AG04450 (cell line): Measurements from ENCODE around the gene ABI3BP. TPM values are rescaled to one million over a fixed set of nuclear protein-coding genes. Genes with fewer than 3 reads are reported as not detected.

Source experiments
- CTCF ChIA-PET: fragments of 300-600, 350-600 bp; formaldehyde crosslinking; extraction: SDS; loops from one replicate; lab custom pipeline; 2022; ENCODE audit warnings: antibody characterized with exemption, inconsistent platforms; lab: Charles Lee
- POLR2A ChIA-PET: fragments of 350-600 bp; formaldehyde crosslinking; extraction: SDS; loops from one replicate; lab custom pipeline; 2021; ENCODE audit warnings: antibody characterized with exemption, inconsistent platforms; lab: Yijun Ruan, JAX
- DNase-seq: peaks from one replicate; pipeline ENCODE4 v3.0.0-alpha.2; 2011; ENCODE audit warnings: low read depth, low spot score
- H3K27ac ChIP-seq: one replicate; pipeline ENCODE4 v1.5.1; 2012; ENCODE audit warnings: low read depth, low read length, control low read depth
- H3K27me3 ChIP-seq: one replicate; pipeline ENCODE4 v1.6.0; 2012; ENCODE audit warnings: low read length; ENCODE audit not compliant: control insufficient read depth, insufficient read depth
- H3K4me3 ChIP-seq: 2 replicates; pipeline ENCODE4 v1.5.1; 2011; ENCODE audit warnings: mild to moderate bottlenecking, low read depth, low read length, control low read depth
- H3K9me3 ChIP-seq: 2 replicates; pipeline ENCODE4 v1.5.1; 2012; ENCODE audit warnings: low read length; ENCODE audit not compliant: control insufficient read depth, insufficient read depth
- polyA plus RNA-seq: library from polyadenylated mRNA; depleted of rRNA; stranded (reverse); fragments of >200 nt; gene quantifications from 2 replicates; pipeline ENCODE4 v1.2.3, GENCODE V29; 2011
- TF ChIP-seq, protein P1 (sequence below): IDR thresholded peaks from 2 replicates; pipeline ENCODE4 v1.5.1; 2011; ENCODE audit warnings: low read depth, low read length, control low read depth, inconsistent platforms

The ABI3BP gene
- polyA plus RNA-seq, 1 experiment, result 5.3 TPM

DNA sequence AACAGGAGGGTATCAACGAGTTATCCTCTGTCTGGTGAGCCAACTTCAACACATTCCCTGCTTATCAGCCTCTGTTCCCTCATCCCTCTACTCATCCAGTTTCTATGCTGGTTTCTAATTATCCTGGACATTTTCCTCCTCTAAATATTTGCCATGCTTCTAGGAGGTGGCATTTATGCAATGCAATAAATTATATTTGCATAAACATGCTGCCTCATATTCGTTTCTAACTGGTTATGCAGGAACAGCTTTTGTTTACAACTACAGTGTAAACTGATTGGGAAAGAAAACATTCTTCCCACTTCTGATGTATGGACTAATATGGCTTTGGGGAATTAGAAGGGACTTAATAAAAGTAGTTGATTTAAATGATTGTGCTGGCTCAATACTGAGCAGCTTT, 161.6 kb downstream of the ABI3BP start:
- ChIA-PET CTCF (interaction anchor here (0.9 kb wide), 1 partner anchor 35 kb away, joined by 3 read pairs; no protein-coding TSS in a partner anchor), POLR2A (no interaction called here)
- Histone ChIP-seq H3K27ac (no peak overlapping the region), H3K4me3 (no peak overlapping the region), H3K27me3 (no peaks in the 10 kb centered on the region), H3K9me3 (no peaks in the 10 kb centered on the region)
- DNase-seq, result no peak
- TF ChIP-seq, protein P1, sequence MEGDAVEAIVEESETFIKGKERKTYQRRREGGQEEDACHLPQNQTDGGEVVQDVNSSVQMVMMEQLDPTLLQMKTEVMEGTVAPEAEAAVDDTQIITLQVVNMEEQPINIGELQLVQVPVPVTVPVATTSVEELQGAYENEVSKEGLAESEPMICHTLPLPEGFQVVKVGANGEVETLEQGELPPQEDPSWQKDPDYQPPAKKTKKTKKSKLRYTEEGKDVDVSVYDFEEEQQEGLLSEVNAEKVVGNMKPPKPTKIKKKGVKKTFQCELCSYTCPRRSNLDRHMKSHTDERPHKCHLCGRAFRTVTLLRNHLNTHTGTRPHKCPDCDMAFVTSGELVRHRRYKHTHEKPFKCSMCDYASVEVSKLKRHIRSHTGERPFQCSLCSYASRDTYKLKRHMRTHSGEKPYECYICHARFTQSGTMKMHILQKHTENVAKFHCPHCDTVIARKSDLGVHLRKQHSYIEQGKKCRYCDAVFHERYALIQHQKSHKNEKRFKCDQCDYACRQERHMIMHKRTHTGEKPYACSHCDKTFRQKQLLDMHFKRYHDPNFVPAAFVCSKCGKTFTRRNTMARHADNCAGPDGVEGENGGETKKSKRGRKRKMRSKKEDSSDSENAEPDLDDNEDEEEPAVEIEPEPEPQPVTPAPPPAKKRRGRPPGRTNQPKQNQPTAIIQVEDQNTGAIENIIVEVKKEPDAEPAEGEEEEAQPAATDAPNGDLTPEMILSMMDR, result no peak

- POLR2A ChIA-PET, result no interaction called here
- Histone ChIP-seq H3K27ac (no peak overlapping the region), H3K4me3 (no peak overlapping the region), H3K27me3 (no peaks in the 10 kb centered on the region), H3K9me3 (no peaks in the 10 kb centered on the region)
- DNase-seq, result no peak
- CTCF ChIA-PET, result no interaction called here
- TF ChIP-seq, protein P1, result no peak
These were observed 162.3 kb downstream of the ABI3BP start for GRCh38 chr3:100830931-100831330.

DNA sequence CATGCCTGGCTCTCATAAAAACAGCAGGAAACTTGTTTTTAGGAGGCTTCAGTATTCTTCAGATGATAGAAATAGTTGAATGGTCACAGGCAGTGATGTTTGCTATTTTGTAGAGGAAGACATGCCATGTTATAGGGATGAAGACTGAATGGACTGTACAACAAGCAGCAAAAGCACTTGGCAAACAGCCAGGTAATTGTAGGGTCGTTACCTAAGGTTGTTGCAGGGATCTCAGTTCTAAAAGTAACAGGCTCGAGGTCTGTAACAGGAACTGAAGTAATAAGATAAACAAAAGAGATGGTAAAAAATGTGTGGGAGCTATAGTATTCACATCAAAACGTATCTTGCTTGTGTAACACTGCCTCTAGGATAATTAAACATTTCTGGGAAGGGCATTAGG, 167.6 kb downstream of the ABI3BP start:
- TF ChIP-seq, protein P1, result no peak
- ChIA-PET POLR2A (no interaction called here), CTCF (interaction anchor here (0.7 kb wide), 1 partner anchor 19 kb away, joined by 3 read pairs; no protein-coding TSS in a partner anchor)
- Histone ChIP-seq H3K27me3 (no peaks in the 10 kb centered on the region), H3K4me3 (no peak overlapping the region), H3K9me3 (no peaks in the 10 kb centered on the region), H3K27ac (no peak overlapping the region)
- DNase-seq, result no peak

DNA sequence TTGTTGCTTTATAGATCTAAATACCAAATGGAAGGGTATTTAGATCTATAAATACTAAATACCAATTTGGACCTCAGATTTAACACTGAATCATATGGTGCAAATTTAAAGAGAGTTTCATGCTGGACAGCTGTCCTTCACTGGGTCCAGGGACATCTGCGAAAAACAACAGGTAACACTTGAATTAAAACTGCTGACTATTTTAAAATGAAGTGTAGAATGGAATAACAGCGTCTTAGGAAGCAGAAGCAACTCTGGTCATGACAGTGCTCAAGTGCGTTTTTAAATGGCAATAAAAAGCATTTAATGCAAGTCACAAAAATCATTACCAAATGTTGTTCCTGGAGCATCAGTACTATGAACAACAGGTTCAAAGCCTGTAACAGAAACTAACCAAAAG, 177.6 kb downstream of the ABI3BP start:
- POLR2A ChIA-PET, result no interaction called here
- H3K27me3 ChIP-seq, result no peaks in the 10 kb centered on the region
- H3K9me3 ChIP-seq, result no peaks in the 10 kb centered on the region
- no peak overlapping the region for H3K27ac ChIP-seq
- DNase-seq, result no peak
- TF ChIP-seq, protein P1, result no peak
- H3K4me3 ChIP-seq, result no peak overlapping the region
- CTCF ChIA-PET, result no interaction called here

DNA sequence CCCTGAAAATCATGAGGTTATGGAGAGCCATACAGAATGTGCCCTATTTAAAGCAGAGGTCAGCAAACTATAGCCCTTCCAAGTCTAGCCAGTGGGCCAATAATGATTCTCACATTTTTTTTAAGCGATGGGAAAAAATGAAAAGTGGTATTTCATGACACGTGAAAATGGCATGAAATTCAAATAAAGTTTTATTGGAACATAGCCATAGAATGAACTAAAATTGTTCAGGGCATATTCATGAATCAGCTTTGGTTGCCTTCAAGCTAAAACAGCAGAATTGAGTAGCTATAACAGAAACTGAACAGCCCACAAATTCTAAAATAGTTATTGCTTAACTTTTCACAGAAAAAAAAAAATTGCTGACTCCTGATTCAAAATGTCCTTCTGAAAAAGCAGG, 179.4 kb downstream of the ABI3BP start:
- no peak for DNase-seq
- Histone ChIP-seq H3K27ac (no peak overlapping the region), H3K27me3 (no peaks in the 10 kb centered on the region), H3K4me3 (no peak overlapping the region), H3K9me3 (no peaks in the 10 kb centered on the region)
- TF ChIP-seq, protein P1, result no peak
- CTCF ChIA-PET, result no interaction called here
- POLR2A ChIA-PET, result no interaction called here
